ENCODE data around the gene FGF1.

FGF1 gene

DNA sequence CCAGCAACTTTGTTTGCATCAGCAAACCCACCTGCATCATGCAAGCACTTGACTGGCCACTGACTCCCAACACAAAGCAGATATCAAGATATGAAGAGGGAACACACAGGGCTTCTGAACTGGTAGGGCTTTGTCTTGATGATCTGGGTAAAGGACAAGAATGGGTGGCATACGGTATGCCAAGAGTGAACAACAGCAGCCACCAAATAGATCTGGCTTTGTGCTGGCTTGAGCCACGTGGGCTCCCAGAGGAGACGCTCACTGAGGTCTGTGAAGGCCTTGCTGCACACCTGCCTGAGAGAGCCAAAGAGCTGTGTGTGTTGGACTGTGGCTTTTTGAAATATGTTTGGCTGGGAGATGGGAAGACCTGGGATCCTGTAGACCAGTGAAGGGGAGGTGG is 43.5 kb downstream of the FGF1 start:
- no peak for DNase-seq (ENCODE audit: low read depth)

DNA sequence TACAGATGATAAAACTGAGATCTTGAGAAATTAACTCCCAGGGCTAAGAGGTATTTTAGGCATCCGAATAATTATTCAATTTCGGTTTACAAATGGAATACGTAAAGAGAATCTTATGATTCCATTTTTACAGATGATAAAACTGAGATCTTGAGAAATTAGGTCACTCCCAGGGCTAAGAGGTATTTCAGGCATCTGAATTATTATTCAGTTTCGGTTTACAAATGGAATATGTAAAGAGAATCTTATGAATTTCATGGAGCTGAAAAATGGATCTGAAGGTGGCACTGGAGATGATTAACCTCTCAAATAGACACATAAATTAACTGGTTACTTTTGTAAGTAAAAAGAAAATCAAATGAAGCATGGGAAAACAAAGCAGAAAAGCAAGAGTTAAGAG is 44.2 kb downstream of the FGF1 start:
- no peak for DNase-seq (ENCODE audit: low read depth)

DNA sequence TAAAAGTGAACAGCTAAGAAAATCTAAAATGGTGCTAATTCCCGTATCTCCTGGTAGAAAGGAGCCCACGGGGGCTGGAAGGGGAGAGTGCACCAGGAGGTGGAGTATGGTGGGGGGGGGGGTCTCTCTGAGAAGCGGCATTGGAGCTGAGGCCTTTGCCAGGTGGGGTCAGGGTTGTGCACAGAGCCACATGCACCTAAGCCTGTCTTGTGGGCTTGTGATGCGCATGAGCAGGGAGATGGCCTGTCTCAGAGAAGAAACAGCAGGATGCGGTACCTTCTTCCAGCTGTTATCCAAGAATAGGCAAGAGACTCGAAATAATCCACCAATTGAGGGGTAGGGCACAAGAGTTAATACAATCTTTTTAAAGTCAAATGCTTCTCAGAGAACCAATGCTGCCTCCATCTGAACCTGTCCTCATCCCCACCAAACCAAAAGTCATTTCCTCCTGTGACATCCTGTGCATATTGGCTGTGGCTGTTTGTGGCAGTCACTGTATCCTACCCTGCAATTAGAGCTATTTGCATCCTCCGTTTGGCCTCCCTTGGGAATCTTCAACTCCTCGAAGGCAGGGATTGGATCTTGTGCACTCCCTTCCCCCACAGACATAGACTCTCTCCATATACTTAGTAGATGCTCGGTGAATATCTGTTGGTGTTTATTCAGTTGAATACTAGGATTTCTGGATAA is 45.4 kb downstream of the FGF1 start:
- DNase-seq (ENCODE audit: low read depth) = no peak

DNA sequence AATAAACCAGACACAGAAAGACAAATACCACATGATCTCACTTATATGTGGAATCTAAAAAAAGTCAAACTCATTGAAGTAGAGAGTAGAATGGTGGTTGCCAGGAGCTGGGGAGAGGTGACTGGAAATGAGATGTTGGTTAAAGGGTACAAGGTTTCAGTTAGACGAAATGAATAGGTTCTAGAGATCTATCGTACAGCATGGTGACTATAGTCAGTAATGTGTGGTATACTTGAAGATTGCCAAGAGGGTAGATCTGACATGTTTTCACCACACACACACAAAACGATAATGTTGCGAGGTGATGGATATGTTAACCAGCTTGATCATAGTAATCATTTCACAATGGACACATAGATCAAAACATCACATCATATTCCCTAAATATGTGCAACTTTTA is 46.4 kb downstream of the FGF1 start:
- DNase-seq (ENCODE audit: low read depth) = no peak

DNA sequence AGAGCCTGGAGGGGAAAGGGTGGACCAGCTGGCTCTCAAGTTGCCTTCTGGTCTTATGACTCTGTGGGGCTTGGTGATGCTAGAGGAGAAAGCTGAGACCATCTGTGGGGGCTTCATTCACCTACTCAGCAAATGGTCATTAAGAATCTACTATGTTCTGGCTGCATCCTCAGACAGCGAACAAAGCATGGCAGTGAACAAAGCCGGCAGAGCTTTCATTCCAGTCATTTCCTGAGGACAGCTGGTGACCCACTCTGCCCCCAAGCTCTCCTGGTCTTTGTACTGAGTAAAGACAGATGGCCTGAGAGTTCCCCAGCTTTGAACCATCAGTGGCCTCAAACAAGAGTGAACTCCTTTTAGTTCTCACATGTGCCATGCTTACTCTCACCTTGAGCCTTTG is 48.0 kb downstream of the FGF1 start:
- no peak for DNase-seq (ENCODE audit: low read depth)

DNA sequence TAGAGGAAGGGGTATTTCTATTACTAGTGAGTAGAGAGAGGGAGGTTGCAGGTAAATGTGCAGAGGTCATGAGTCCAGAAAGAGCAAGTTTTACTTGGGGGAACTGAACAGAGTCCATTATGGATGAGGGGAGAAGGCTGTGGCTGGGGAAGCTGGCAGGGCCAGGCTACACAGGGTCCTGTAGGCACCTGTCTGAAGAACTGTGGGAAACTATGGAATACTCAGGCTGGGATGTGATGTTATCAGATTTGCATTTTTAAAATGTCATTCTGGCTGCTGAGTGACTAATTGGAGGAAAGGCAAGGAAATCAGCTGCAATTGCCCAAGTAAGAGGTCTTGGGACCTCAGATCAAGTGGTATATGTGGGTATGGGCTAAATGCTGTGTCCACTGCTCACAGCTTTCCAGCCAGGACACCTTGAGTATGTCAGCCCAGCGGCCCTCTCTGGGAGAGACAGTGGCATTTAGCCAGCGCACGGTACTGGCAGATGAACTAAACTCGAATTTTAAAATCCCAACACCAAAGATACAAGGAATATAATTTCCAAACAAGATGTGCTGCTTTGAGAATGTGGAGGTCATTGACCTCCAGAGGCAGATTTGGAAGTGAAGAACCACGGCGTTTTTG is 49.1 kb downstream of the FGF1 start:
- DNase-seq (ENCODE audit: low read depth) = no peak

DNA sequence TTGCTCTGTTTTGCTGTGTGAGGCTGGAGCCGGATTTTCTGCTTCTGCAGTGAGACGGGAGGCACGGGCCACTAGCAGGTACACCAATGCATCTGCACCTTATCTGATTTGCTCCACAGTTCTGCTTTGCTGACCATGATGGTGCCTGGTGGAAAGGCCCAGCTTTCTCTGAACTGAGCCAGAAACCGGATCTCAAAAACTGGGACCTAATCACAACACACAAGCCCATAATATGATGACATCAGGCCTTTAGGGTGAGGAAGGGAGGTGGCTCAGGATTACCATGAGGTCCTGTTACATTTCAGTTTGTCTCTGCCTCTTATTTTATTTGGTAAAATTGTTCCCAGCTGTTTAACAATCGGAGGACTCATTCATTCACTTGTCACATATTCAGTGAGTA is 49.8 kb downstream of the FGF1 start:
- no peak for DNase-seq (ENCODE audit: low read depth)

DNA sequence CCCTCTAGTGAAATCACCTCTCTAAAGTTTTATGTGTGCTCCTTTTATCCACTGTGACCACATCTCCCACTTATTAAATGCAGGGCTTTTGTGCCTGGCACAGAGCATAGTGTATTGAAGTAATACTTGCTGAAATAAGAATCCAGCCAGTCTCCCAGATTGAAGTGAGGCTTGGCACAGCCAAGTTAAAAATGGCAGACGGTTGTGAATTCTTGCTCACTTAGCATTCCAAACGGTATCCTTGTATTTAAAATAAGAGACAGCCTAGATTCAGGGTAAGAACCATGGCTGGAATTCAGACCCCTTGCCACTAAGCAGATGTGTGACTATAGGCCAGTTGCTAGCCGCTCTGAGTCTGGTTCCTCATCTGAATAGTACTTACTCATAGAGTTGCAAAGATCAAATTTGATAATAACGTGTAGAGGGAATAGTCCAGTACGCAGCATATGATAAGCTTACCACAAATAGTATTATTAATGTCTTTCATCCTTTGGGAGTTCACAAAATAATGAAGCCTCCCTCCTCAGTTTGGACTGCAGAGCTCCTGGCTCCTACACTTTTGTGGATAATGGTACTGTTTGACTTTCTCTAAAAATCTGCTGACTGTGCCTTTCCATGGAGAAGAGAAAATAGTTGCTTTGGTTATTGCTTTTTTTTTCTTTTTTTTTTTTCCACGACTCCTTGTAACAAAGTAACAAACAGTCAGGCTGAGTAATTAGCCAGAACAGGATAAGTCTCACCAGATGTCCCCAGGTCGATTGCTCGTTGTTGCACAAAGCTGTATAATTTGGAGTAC is 51.5 kb downstream of the FGF1 start:
- no peak for DNase-seq (ENCODE audit: low read depth)

DNA sequence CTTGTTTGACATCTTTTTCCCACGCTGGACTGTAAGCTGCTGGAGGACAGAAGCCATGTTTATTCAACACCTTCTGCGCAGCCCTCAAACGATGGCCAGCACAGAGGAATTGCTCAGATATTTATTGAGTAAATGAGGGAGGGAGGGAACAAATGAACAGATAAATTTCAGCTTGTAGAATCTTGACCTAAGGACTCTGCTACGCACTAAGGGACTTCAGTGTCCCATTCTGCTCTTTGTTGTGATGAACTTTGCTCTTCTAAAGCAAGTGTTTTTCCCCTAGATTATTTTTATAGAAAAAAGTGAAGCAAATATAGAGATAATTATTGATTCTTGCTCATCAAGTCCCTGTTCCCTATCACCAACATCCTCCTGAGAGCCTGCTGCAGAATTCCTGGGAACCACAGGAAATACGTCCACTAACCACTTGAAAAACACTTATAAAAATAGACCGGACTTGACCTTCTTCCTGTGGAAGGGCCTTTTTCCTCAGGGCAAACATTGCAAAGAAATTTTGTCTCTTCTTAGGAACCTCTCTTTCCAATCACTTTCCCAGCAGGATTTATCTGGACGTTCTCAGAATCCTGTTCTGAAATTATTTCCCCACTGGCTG is 54.9 kb downstream of the FGF1 start:
- no peak for DNase-seq (ENCODE audit: low read depth)

DNA sequence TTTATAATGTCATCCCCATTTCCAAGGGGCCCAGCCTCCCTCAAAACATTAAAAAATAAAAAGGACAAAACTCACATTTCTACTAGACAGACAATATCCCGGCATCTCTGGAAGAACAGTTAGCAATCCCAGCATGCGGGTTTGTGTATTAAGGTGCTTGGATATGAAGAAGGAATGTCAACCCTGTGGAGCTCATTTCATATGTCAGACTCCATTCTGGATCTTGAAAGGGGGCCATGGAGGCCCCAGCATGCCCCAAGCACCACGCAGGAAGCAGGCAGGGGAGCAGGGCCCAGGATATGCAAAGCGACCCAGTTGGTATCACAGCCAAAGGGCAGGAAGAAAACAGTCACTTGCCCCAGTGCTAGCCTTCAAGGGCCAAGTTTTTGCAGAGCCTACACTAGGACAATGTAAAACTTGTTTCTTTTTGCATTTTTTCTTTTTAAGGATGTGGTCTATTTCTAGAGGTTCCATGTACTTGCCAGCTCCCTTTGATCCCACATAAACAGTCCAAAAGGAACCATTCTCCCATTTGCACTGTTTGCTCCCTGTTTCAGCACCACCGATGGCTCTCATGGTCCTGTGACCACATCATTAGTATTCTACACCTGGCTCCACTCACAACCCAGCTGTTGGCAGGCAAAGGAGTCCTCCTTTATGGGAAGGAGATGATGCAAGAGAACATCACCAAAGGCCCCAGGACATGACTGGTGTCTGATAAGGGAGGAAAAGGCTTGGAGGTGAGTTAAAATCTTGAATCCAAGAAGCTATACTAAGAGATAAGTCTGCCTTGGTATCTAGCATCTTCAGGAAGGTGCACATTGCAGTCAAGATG is 58.3 kb downstream of the FGF1 start:
- no peak for DNase-seq (ENCODE audit: low read depth)

DNA sequence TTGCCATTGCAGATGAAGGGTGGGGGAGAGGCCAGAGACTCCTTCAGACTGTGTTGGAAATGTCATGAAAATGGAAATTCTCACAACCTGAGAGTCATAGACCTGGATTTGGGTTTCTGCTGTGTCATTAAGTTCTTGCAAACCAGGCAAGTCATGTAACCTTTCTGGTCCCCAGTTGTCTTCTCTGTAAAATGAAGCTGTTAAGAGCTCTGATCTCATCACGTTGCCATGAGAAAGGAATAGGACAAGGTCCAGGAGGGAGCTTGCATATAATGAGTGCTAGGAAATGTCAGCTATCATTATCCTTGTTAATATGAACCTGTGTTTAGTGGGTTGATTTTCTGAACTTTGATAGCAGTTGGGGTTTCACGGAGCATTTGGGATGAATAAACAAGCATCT is 59.1 kb downstream of the FGF1 start:
- no peak for DNase-seq (ENCODE audit: low read depth)

DNA sequence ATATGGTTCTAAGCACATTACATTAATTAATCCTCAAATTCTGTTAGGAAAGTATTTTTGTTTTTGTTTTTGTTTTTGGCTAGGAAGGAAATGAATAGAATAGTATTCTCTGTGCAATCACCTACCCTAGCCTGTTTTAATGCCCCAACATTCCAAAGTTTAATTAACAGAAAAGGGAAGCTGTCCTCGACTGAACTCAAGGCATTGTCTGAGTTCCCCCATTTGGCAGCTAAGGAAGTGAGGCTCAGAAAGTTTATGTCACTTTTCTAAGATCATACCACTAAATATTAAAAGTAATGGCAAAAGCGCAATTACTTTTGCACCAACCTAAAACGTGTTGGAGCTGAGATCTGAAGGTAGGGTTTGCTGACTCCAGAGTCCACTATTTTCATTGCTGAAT is 59.8 kb downstream of the FGF1 start:
- no peak for DNase-seq (ENCODE audit: low read depth)

DNA sequence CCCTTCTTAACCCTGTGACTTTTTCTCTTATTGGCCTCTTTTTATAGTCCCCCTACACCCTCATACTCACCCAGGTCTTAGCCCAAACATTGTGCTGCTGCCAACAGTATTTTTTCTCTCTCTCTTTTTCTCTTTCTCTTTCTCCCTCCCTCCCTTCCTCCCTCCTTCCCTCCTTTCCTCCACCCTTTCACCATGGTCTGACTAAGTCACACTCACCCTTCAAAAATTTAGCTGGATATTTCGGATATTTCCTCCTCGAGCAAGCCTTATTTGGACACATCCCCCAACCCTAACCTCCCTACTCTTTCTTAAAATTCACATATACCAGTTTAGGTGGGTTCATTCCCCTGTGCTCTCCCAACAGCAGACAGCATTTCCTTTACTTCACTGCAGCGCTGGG is 64.7 kb downstream of the FGF1 start:
- DNase-seq (ENCODE audit: low read depth) = no peak

DNA sequence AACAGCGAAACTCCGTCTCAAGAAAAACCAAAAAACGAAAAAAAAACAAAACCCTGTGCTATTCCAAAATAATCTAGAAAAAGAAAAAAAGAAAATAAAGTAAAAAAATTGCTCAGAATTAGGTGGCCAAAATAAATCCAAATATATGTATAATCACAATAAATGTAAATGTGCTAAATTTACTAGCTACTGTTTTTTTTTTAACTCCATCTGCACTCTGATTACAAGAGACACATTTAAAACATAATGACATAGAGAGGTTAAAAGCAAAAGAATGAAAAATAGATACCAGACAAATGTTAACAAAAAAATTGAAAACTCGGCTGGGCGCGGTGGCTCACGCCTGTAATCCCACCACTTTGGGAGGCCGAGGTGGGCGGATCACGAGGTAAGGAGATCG is 66.1 kb downstream of the FGF1 start:
- no peak for DNase-seq (ENCODE audit: low read depth)

DNA sequence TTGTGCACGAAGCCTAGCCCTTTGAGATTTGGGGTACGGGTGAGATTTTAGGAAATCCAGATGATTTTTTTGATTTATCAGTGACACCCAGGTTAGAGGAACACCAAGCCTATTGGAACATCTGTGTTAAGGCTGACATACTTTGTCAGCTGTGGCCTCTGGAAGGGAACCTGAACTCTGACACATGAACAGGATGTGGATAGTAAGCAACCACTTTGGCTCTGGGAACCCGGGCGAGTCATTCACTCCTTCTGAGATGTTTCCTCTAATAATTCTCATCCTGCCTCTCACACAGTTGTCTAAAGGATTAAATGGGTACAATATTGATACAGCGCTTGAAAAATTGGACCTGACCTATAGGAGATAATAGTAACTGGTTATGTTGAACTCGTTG is 67.8 kb downstream of the FGF1 start:
- DNase-seq (ENCODE audit: low read depth) = no peak

DNA sequence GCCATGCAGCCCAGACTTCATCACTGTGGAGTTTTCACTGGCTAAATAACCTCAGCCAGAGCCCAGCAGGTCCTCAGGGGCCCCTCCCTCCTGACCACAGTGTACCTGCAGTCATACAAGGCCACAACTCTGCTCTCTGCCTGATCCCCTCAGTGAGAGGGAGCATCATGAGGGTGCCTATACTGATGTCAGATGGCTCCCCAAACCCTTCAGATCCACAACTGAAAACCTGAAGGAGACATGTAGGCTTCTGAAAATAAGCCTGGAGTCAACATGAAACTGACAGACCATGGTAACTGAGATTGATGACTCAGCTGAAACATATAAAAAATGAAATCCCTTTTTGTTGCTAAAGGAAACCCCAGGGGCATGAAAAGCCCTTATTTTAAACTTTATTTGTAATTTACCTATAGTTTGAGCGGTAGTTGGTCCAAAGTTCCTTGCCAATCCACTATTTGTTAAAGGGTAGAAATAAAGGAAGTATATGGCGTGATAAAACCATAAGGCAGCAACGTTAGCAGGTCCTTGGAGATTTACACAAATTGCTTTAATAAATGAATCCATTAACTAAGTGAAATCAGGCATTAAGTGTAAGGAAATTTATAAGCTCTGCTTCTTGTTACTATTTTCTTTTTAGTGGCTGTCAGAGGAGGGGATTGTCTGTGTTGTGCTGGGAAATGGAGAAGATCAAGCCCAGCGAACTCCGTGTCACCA is 68.3 kb downstream of the FGF1 start:
- no peak for DNase-seq (ENCODE audit: low read depth)

DNA sequence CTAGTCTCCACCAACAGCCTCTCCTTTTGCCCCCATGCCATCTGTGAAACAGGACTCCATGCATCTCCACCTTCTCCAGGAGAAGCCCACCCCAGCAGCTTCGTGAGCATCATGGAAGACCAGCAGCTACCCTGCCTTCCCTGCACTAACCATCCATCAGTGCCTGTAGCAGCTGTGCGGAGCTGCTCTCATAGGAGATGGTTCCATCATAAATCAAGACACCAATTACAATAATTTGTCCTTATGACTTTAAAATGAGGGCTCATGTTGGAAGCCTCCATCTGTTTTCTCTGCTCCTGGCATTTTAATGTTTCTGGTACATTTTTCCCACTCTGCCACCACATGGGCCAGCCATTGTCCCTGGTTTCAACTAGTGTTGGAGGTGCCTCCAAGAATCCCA is 69.9 kb downstream of the FGF1 start:
- no peak for DNase-seq (ENCODE audit: low read depth)

DNA sequence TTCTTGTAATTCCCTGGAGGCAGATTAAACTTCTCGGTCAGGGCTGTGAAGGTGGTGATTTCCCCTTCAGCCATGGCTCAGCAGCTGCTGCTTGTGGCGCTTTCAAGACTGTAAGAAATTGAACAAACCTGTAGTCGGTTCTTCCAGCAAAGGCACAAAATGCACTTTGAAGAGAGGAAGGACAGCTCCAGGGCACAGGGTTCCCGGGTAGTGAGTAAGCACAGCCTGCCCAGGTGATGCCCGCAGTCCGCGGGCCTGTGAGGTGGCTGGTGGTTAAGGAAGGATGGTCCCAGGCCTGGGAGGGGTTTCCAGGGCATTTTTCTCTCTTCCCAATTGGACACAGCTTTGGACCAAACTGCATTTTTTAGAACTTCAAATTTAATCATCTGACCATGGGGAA is 71.8 kb downstream of the FGF1 start:
- DNase-seq (ENCODE audit: low read depth) = no peak

DNA sequence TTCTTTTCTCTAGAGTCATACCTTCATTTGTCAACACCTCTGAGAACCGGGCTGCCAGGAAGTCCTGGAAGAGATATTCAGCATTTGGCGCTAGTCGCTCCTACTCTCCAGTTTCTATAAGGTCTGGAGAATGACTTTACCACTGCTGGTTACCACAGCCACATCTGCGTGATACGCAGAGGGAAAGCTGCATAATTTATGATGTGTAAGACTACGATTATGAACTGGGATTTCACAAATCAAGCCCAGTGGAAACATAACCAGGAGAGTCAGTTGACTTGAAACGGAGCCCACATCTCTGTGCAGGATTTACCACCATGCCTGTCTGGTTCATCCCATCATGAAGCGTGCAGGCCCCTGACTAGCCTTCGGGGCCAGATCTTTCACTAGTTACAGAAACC is 72.6 kb downstream of the FGF1 start:
- no peak for DNase-seq (ENCODE audit: low read depth)

DNA sequence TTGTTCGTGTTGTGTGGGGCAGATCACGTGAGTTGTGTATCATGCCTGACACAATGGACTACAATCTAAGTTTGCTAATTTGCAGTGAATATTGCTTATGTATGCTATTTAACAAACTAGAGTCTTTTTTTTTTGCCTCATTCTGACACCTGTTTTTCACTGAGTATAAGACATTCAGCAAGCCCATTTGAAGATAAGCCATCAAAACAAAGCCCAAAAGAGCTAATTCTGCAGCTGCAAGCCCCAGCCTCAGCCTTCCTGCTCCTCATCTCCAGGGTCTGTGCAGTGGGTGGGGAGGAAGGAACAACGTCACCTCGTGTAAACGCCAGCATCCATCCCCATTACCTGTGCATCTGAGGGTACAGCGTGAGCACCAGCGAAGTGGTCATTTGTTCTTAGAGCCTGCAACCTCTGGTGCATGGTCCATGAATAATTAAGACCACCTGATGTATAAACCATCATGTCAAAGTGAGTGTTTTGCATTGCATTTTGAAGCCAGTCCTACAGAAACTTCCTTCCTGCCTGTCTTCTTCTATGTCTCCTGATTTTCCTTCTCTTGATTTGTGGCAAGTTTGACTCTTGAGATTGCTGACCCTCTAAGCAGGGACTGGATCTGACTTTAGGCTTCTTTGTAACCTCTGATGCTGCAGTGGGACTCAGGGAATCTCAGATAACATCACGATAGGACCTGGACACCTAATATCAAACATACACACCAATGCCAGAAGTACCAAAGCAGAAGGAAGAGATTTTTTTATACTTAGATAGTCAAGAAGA is 73.2 kb downstream of the FGF1 start:
- DNase-seq (ENCODE audit: low read depth) = no peak

DNA sequence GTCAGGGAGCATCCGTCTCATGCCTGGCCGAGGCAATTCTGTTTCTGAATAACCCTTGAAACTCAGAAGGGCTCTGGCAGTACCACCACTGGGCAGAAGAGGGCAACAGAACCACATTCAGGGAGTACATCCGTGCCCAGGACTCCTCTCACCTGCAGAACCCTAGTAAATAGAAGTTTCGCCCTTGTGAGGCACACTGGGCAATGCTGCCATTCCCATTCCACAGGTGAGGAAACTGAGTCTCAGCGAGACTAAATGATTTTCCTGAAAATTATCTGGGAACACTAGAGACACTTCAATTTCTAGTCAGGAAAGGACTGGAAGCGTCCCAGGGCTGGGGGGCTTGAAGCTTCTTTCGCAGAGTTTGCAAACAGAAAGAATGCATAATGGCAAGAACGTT is 74.7 kb downstream of the FGF1 start:
- DNase-seq (ENCODE audit: low read depth) = peak; percentile 3
